BLaER1 treated with 17β-estradiol and CSF1 and Interleukin-3, amounts not matched to agents 10 nM and 100 nM (cell line): ENCODE data around the gene MANEA.
"Not testable (repeated sequence)": the region's sequence is repeated elsewhere in the genome, so short reads cannot be mapped to it uniquely, and the experiment has no call there.

Source experiments
- H3K27ac ChIP-seq, 11 experiments: shearing (Covaris generic); formaldehyde crosslinking; 2 replicates each; pipeline ENCODE4 v1.8.1; 2022
- H3K27me3 ChIP-seq, 11 experiments: shearing (Covaris generic); formaldehyde crosslinking; 2 replicates each; pipeline ENCODE4 v1.8.1; 2022
- H3K36me3 ChIP-seq, 11 experiments: shearing (Covaris generic); formaldehyde crosslinking; 2 replicates each; pipeline ENCODE4 v1.8.1; 2022
- H3K4me1 ChIP-seq, 10 experiments: shearing (Covaris generic); formaldehyde crosslinking; 2 replicates each; pipeline ENCODE4 v1.8.1; 2022
- H3K4me2 ChIP-seq, 11 experiments: shearing (Covaris generic); formaldehyde crosslinking; 2 replicates each; pipeline ENCODE4 v1.8.1; 2022
- H3K4me3 ChIP-seq, 10 experiments: shearing (Covaris generic); formaldehyde crosslinking; 2 replicates each; pipeline ENCODE4 v1.8.1; 2022
- H3K9ac ChIP-seq, 11 experiments: shearing (Covaris generic); formaldehyde crosslinking; 2 replicates each; pipeline ENCODE4 v1.8.1; 2022
- H3K9me3 ChIP-seq, 11 experiments: shearing (Covaris generic); formaldehyde crosslinking; replicated peaks in 1 of 11; 2 replicates each; pipeline ENCODE4 v1.8.1; 2022
- H4K20me1 ChIP-seq, 11 experiments: shearing (Covaris generic); formaldehyde crosslinking; 2 replicates each; pipeline ENCODE4 v1.8.1; 2022
- Cebpa-rat ChIP-seq, 11 experiments: shearing (Covaris generic); IDR thresholded peaks; 2 replicates each; pipeline ENCODE4 v1.8.1; 2022

MANEA gene

GRCh38 chr6:95547043-95547442 lies 30.3 kb upstream of the MANEA start:
- Histone ChIP-seq H3K27ac (no peak overlapping the region), H3K4me1 (no peaks in the 10 kb centered on the region), H3K4me2 (no peak overlapping the region)

GRCh38 chr6:95548188-95548786 lies 29.0 kb upstream of the MANEA start:
- Histone ChIP-seq H3K4me3 (no peak overlapping the region), H3K9me3 (no peaks in the 10 kb centered on the region), H3K27ac (no peak overlapping the region), H3K4me1 (no peaks in the 10 kb centered on the region), H3K4me2 (no peak overlapping the region), H3K36me3 (no peaks in the 10 kb centered on the region), H4K20me1 (no peaks in the 10 kb centered on the region), H3K9ac (no peak overlapping the region), H3K27me3 (no peaks in the 10 kb centered on the region)
- no peak for TF ChIP-seq Cebpa-rat (IDR thresholded peaks at IDR 0.05)

More at GRCh38 chr6:95547043-95547442, 30.3 kb upstream of the MANEA start:
- Histone ChIP-seq H4K20me1 (no peaks in the 10 kb centered on the region), H3K4me3 (no peak overlapping the region), H3K9ac (no peak overlapping the region), H3K9me3 (no peaks in the 10 kb centered on the region), H3K27me3 (no peaks in the 10 kb centered on the region), H3K36me3 (no peaks in the 10 kb centered on the region)
- no peak for TF ChIP-seq Cebpa-rat (IDR thresholded peaks at IDR 0.05)

- Histone ChIP-seq H3K9ac (no peak overlapping the region), H4K20me1 (no peaks in the 10 kb centered on the region), H3K9me3 (no peaks in the 10 kb centered on the region), H3K4me3 (no peak overlapping the region), H3K4me2 (no peak overlapping the region), H3K27ac (no peak overlapping the region), H3K27me3 (no peaks in the 10 kb centered on the region), H3K36me3 (no peaks in the 10 kb centered on the region), H3K4me1 (no peaks in the 10 kb centered on the region)
- TF ChIP-seq Cebpa-rat (IDR thresholded peaks at IDR 0.05), result no peak
These were observed 25.5 kb upstream of the MANEA start for GRCh38 chr6:95551678-95552324.

GRCh38 chr6:95553880-95554279 lies 23.5 kb upstream of the MANEA start:
- no peaks in the 10 kb centered on the region for H3K27me3 ChIP-seq
- no peaks in the 10 kb centered on the region for H3K4me1 ChIP-seq
- H3K9ac ChIP-seq, result no peak overlapping the region
- no peak overlapping the region for H3K27ac ChIP-seq
- TF ChIP-seq Cebpa-rat (IDR thresholded peaks at IDR 0.05), result no peak
- H3K36me3 ChIP-seq, result no peaks in the 10 kb centered on the region
- no peak overlapping the region for H3K4me3 ChIP-seq
- no peak overlapping the region for H3K4me2 ChIP-seq
- no peaks in the 10 kb centered on the region for H4K20me1 ChIP-seq
- H3K9me3 ChIP-seq, result no peaks in the 10 kb centered on the region

GRCh38 chr6:95560956-95561355 lies 16.4 kb upstream of the MANEA start:
- H3K4me3 ChIP-seq, H3K4me2 ChIP-seq, H4K20me1 ChIP-seq, H3K36me3 ChIP-seq, H3K27ac ChIP-seq, H3K4me1 ChIP-seq, H3K9ac ChIP-seq, H3K9me3 ChIP-seq, H3K27me3 ChIP-seq: not testable (repeated sequence)

- Histone ChIP-seq H3K4me1 (peaks cover 0 to 34% (median 8%) of the 10 kb centered on the region in 10 experiments; a peak in 16 of 20 replicates), H4K20me1 (peaks cover 0 to 18% (median 0%) of the 10 kb centered on the region in 11 experiments; a peak in 3 of 22 replicates), H3K9ac (no peak overlapping the region), H3K27ac (no peak overlapping the region), H3K36me3 (peaks cover 0 to 7% (median 0%) of the 10 kb centered on the region in 11 experiments; a peak in 2 of 22 replicates), H3K27me3 (no peaks in the 10 kb centered on the region), H3K9me3 (no peaks in the 10 kb centered on the region), H3K4me3 (no peak overlapping the region), H3K4me2 (no peak overlapping the region)
- no peak for TF ChIP-seq Cebpa-rat (IDR thresholded peaks at IDR 0.05)
These were observed 7.8 kb upstream of the MANEA start for GRCh38 chr6:95569560-95569959.

- Histone ChIP-seq H4K20me1 (peaks cover 0 to 18% (median 0%) of the 10 kb centered on the region in 11 experiments; a peak in 3 of 22 replicates), H3K27ac (no peak overlapping the region), H3K9me3 (no peaks in the 10 kb centered on the region), H3K4me3 (no peak overlapping the region), H3K4me2 (peak overlapping the region; percentile 3 to 60 (median 19); a peak in 14 of 22 replicates), H3K9ac (no peak overlapping the region), H3K27me3 (no peaks in the 10 kb centered on the region), H3K4me1 (peaks cover 9 to 48% (median 23%) of the 10 kb centered on the region in 10 experiments), H3K36me3 (peaks cover 0 to 7% (median 0%) of the 10 kb centered on the region in 11 experiments; a peak in 2 of 22 replicates)
- no peak for TF ChIP-seq Cebpa-rat (IDR thresholded peaks at IDR 0.05)
These were observed 5.2 kb upstream of the MANEA start for GRCh38 chr6:95572098-95572497.

GRCh38 chr6:95574811-95575210 lies 2.5 kb upstream of the MANEA start:
- peak overlapping the region in 1 of 11 experiments; percentile 92; a peak in 1 of 22 replicates for H3K9ac ChIP-seq

GRCh38 chr6:95576218-95576997 lies 927 bp upstream of the MANEA start:
- peaks cover 21 to 58% (median 37%) of the 10 kb centered on the region in 10 experiments for H3K4me1 ChIP-seq
- no peaks in the 10 kb centered on the region for H3K27me3 ChIP-seq
- peaks cover 0 to 6% (median 0%) of the 10 kb centered on the region in 11 experiments; a peak in 2 of 22 replicates for H4K20me1 ChIP-seq
- peak overlapping the region; percentile 82 to 92 (median 89) for H3K9ac ChIP-seq
- H3K9me3 ChIP-seq, result no peaks in the 10 kb centered on the region
- peaks cover 0 to 4% (median 0%) of the 10 kb centered on the region in 11 experiments; a peak in 2 of 22 replicates for H3K36me3 ChIP-seq
- TF ChIP-seq Cebpa-rat (IDR thresholded peaks at IDR 0.05), result no peak
- peak overlapping the region; percentile 51 to 90 (median 78); a peak in 21 of 22 replicates for H3K4me2 ChIP-seq
- peak overlapping the region; percentile 80 to 98 (median 91) for H3K27ac ChIP-seq
- H3K4me3 ChIP-seq, result peak overlapping the region; percentile 59 to 79 (median 70)

More at GRCh38 chr6:95574811-95575210, 2.5 kb upstream of the MANEA start:
- Histone ChIP-seq H3K27me3 (no peaks in the 10 kb centered on the region), H3K4me1 (peaks cover 21 to 64% (median 37%) of the 10 kb centered on the region in 10 experiments), H3K4me2 (peak overlapping the region; percentile 32 to 90 (median 78); a peak in 19 of 22 replicates), H3K9me3 (no peaks in the 10 kb centered on the region), H3K27ac (no peak overlapping the region), H3K4me3 (peak overlapping the region in 6 of 10 experiments; percentile 8 to 79 (median 70); a peak in 3 of 20 replicates), H4K20me1 (peaks cover 0 to 13% (median 0%) of the 10 kb centered on the region in 11 experiments; a peak in 2 of 22 replicates), H3K36me3 (peaks cover 0 to 7% (median 0%) of the 10 kb centered on the region in 11 experiments; a peak in 2 of 22 replicates)
- TF ChIP-seq Cebpa-rat (IDR thresholded peaks at IDR 0.05), result peak in 2 of 11 experiments; percentile 8 to 61; a peak in 1 of 22 replicates
